Brain microvascular endothelial cell (primary cell): ENCODE measurements around the gene NF1.

Experiments
- DNase-seq: peaks from one replicate; pipeline ENCODE4 v3.0.0-alpha.2; 2020
- H3K27ac ChIP-seq: fragments of 250-450 bp; sonication (Bioruptor Pico); 2 replicates; pipeline ENCODE4 v1.5.1; 2020; ENCODE audit warnings: mild to moderate bottlenecking, moderate library complexity
- H3K27me3 ChIP-seq: fragments of 250-450 bp; sonication (Bioruptor Pico); replicated peaks from 2 replicates; pipeline ENCODE4 v1.5.1; 2020; ENCODE audit warnings: mild to moderate bottlenecking
- H3K36me3 ChIP-seq: fragments of 250-450 bp; sonication (Bioruptor Pico); replicated peaks from 2 replicates; pipeline ENCODE4 v1.5.1; 2020; ENCODE audit warnings: mild to moderate bottlenecking
- H3K4me3 ChIP-seq: 2 replicates; pipeline ENCODE4 v1.5.1; 2011; ENCODE audit warnings: low read depth, mild to moderate bottlenecking, control low read depth, low read length, moderate library complexity
- CTCF ChIP-seq: IDR thresholded peaks from 2 replicates; pipeline ENCODE4 v1.5.1; 2011; ENCODE audit warnings: low read depth, mild to moderate bottlenecking, moderate library complexity, low read length, control low read depth, inconsistent platforms; ENCODE audit errors: missing control alignments
- in situ Hi-C: cut with HindIII; loops from 2 replicates; pipeline ENCODE4 v1.10.0; 2017; ENCODE audit warnings: low sequenced_read_pairs, low pct_ligation_motif_present

NF1 gene

GRCh38 chr17:31373150-31374093 lies 278.6 kb downstream of the NF1 start:
- peak; percentile 73 for TF ChIP-seq CTCF
- DNase-seq: peak; percentile 59
- H3K27me3 ChIP-seq: no peaks in the 10 kb centered on the region
- no peak overlapping the region for H3K4me3 ChIP-seq
- in situ Hi-C loops: no loop called here
- H3K36me3 ChIP-seq: peaks cover 8% of the 10 kb centered on the region
- H3K27ac ChIP-seq: no peak overlapping the region

- no peak for TF ChIP-seq CTCF
- in situ Hi-C loops: no loop called here
- no peak overlapping the region for H3K4me3 ChIP-seq
Observed at GRCh38 chr17:31374094-31374447, 279.3 kb downstream of the NF1 start.

GRCh38 chr17:31374503-31374902 lies 279.7 kb downstream of the NF1 start:
- in situ Hi-C loops: no loop called here
- no peak for TF ChIP-seq CTCF

More at GRCh38 chr17:31374094-31374447, 279.3 kb downstream of the NF1 start:
- H3K27me3 ChIP-seq: no peaks in the 10 kb centered on the region
- H3K36me3 ChIP-seq: peaks cover 12% of the 10 kb centered on the region
- DNase-seq: no peak
- no peak overlapping the region for H3K27ac ChIP-seq

GRCh38 chr17:31378638-31379037 lies 283.9 kb downstream of the NF1 start:
- no peaks in the 10 kb centered on the region for H3K27me3 ChIP-seq
- TF ChIP-seq CTCF: peak; percentile 49
- no peak for DNase-seq
- no peak overlapping the region for H3K4me3 ChIP-seq
- in situ Hi-C loops: no loop called here
- H3K36me3 ChIP-seq: peaks cover 15% of the 10 kb centered on the region
- no peak overlapping the region for H3K27ac ChIP-seq

More at GRCh38 chr17:31374503-31374902, 279.7 kb downstream of the NF1 start:
- H3K36me3 ChIP-seq: peaks cover 12% of the 10 kb centered on the region
- DNase-seq: no peak
- no peak overlapping the region for H3K27ac ChIP-seq
- no peak overlapping the region for H3K4me3 ChIP-seq
- no peaks in the 10 kb centered on the region for H3K27me3 ChIP-seq

GRCh38 chr17:31379597-31380205 lies 284.9 kb downstream of the NF1 start:
- in situ Hi-C loops: no loop called here
- Histone ChIP-seq H3K4me3 (no peak overlapping the region), H3K27ac (no peak overlapping the region), H3K36me3 (peaks cover 8% of the 10 kb centered on the region), H3K27me3 (no peaks in the 10 kb centered on the region)
- TF ChIP-seq CTCF: no peak
- no peak for DNase-seq
